22Rv1 (cell line): Measurements from ENCODE around the gene SLC15A4.

ENCODE experiments used
- ZFX ChIP-seq: fragments of 450-650 bp; IDR thresholded peaks from 2 replicates; pipeline ENCODE4 v1.6.1; 2017; ENCODE audit warnings: antibody characterized with exemption, borderline replicate concordance
- TF ChIP-seq, protein P1 (sequence below): fragments of 450-650 bp; IDR thresholded peaks from 2 replicates; pipeline ENCODE4 v1.5.1; 2017; ENCODE audit warnings: mild to moderate bottlenecking

DNA sequence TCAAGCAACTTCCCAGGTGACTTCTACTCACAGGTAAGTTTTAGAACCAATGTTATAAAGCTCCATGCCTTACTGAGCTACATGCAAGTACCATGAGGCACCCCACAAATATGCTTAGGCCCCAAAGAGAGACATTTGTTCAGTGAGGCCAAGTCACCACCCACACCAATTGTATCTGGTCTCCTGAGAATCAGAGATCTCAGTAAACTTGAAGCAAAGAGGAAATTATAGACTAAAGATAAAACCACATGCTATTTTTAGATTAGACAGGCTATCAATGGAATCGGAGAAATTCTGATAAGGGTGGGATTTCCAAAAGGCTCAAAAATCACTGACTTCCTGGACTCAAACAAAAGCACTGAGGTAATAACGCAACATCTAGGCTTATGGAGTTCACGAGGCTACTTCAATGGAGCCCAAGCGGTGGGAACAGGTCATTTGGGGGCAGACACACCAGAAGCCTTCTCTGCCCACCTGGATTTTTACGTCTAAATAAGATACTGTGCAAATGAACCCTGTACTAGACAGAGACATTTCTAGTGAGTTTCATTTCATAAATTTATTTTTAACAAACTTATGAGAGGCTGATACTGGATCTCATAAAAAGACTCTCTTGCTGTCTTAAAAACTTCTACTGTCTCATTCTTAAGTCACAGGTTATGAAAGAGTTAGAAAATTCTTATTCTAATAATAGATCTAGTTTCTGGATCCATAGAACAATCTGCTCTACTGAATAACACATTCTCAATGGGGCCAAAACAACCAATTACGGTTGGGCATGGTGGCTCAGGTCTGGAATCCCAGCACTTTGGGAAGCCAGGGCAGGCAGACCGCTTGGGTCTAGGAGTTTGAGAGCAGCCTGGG lies 7.7 kb downstream of the SLC15A4 start:
- TF ChIP-seq, protein P1, sequence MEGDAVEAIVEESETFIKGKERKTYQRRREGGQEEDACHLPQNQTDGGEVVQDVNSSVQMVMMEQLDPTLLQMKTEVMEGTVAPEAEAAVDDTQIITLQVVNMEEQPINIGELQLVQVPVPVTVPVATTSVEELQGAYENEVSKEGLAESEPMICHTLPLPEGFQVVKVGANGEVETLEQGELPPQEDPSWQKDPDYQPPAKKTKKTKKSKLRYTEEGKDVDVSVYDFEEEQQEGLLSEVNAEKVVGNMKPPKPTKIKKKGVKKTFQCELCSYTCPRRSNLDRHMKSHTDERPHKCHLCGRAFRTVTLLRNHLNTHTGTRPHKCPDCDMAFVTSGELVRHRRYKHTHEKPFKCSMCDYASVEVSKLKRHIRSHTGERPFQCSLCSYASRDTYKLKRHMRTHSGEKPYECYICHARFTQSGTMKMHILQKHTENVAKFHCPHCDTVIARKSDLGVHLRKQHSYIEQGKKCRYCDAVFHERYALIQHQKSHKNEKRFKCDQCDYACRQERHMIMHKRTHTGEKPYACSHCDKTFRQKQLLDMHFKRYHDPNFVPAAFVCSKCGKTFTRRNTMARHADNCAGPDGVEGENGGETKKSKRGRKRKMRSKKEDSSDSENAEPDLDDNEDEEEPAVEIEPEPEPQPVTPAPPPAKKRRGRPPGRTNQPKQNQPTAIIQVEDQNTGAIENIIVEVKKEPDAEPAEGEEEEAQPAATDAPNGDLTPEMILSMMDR, result no peak
- no peak for TF ChIP-seq ZFX
